ENCODE measurements around the gene STK25. TPM values are rescaled to one million over a fixed set of nuclear protein-coding genes. Genes with fewer than 3 reads are reported as not detected.

The STK25 gene
- total RNA-seq, 1 donor from 2014 or later, result 256 TPM

DNA sequence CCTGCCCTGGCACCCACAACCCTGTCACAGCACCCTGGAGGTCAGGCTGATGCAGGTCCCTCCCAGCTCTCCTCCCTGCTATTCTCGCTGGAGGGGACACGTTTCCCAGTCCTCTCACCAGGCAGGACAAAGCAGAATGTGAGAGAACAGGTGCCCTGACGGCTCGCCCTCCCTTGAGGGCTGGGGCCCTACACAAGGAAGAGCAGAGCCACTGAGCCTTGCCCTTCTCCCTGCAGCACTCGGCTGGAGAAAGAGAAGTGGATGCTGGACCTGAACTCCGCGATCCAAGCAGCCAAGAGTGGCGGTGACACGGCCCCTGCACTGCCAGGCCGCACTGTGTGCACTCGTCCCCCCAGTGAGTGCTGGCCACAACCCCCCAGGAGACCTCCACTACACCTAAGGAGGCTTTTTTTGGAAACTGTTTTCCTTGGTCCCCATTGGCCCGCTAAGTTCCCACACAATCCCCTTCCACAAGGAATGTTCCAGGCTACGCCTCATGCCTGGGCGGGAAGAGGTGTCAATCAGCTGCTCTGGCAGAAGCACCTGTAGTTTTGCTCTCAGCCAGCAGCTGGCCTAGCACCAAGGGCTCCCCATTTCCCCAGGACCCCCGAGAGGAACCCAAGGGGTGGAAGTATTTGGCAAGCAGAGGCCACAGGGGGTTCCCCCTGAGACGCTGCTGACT lies 17.4 kb downstream of the STK25 start:
- no peak for TF ChIP-seq CTCF (conservative IDR thresholded peaks at IDR 0.05; ENCODE audit: low read depth, low read length)
- no peak overlapping the region for H3K4me3 ChIP-seq (ENCODE audit: low read depth, low read length)
- no peak for DNase-seq (ENCODE audit: low read depth)

- DNase-seq (ENCODE audit: low read depth), result no peak
- no peak overlapping the region for H3K4me3 ChIP-seq (ENCODE audit: low read depth, low read length)
- no peak for TF ChIP-seq CTCF (conservative IDR thresholded peaks at IDR 0.05; ENCODE audit: low read depth, low read length)
Observed at GRCh38 chr2:241489733-241490680, 18.4 kb downstream of the STK25 start.

DNA sequence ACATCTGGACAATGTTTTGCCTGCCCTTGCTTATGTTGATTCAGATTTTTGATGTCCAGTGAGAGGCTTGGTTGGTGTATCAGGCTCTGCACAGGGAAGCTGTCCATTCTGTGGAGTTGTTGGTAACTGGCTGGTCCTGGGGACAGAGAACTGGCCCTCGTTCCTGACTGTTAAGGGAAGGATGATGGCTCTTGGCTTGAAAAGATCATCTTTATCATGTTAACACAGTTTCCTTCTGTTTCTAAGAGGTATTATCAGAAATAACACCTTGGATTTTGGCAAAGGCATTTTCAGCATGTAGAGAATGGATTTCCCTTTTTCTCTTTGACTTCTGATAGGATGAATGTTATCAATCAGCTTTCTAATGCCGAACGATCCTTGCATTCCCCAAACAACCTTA lies 19.3 kb downstream of the STK25 start:
- H3K4me3 ChIP-seq (ENCODE audit: low read depth, low read length), result no peak overlapping the region
- no peak for DNase-seq (ENCODE audit: low read depth)
- no peak for TF ChIP-seq CTCF (conservative IDR thresholded peaks at IDR 0.05; ENCODE audit: low read depth, low read length)

GRCh38 chr2:241485172-241485911 lies 23.0 kb downstream of the STK25 start:
- no peak for DNase-seq (ENCODE audit: low read depth)
- H3K4me3 ChIP-seq (ENCODE audit: low read depth, low read length), result no peak overlapping the region
- TF ChIP-seq CTCF (conservative IDR thresholded peaks at IDR 0.05; ENCODE audit: low read depth, low read length), result no peak

GRCh38 chr2:241483305-241483704 lies 25.1 kb downstream of the STK25 start:
- no peak for TF ChIP-seq CTCF (conservative IDR thresholded peaks at IDR 0.05; ENCODE audit: low read depth, low read length)
- no peak overlapping the region for H3K4me3 ChIP-seq (ENCODE audit: low read depth, low read length)
- DNase-seq (ENCODE audit: low read depth), result no peak

- no peak for TF ChIP-seq CTCF (conservative IDR thresholded peaks at IDR 0.05; ENCODE audit: low read depth, low read length)
- no peak overlapping the region for H3K4me3 ChIP-seq (ENCODE audit: low read depth, low read length)
- DNase-seq (ENCODE audit: low read depth), result no peak
Observed at GRCh38 chr2:241482126-241482955, 26.0 kb downstream of the STK25 start.
